ENCODE results near the gene CDH12.

CDH12 gene

DNA sequence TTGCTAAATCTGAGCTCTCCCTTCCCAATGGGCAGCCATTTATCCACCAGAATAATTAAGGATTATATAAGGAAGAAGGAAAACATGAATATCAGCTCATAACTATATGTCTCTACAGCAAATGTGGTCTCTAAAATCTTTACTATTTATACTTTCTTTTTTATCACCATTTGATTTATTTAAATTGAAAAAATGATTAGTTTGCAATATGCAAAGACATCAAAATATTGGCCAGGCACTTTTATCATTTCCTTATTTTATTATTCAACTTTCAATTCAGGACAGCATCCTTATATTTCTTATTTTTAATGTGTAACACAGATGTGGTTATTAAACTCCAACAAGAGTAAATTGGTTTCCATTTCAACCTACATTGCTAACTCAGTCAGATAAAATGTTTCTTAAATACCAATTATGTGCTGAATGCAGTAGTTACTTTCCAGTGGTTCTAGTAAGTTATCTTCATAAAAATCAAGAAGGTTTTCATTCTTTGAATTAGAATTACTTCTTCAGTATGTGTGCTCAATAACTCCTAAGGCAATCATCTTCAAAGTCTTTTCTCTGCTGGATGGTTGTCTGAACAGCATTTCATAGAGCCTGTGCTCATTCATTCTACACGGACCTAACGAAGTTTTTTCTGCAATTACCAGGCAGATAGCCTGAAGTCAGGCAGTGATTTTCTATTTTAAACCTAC is 1148.0 kb downstream of the CDH12 start:
- no peak for DNase-seq (ENCODE audit: low read depth)
- TF ChIP-seq, protein P1, sequence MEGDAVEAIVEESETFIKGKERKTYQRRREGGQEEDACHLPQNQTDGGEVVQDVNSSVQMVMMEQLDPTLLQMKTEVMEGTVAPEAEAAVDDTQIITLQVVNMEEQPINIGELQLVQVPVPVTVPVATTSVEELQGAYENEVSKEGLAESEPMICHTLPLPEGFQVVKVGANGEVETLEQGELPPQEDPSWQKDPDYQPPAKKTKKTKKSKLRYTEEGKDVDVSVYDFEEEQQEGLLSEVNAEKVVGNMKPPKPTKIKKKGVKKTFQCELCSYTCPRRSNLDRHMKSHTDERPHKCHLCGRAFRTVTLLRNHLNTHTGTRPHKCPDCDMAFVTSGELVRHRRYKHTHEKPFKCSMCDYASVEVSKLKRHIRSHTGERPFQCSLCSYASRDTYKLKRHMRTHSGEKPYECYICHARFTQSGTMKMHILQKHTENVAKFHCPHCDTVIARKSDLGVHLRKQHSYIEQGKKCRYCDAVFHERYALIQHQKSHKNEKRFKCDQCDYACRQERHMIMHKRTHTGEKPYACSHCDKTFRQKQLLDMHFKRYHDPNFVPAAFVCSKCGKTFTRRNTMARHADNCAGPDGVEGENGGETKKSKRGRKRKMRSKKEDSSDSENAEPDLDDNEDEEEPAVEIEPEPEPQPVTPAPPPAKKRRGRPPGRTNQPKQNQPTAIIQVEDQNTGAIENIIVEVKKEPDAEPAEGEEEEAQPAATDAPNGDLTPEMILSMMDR (IDR thresholded peaks at IDR 0.05; ENCODE audit: insufficient read depth, low read depth, low read length, missing control alignments) = no peak
- no peak overlapping the region for H3K4me3 ChIP-seq (ENCODE audit: low read depth, low read length)

DNA sequence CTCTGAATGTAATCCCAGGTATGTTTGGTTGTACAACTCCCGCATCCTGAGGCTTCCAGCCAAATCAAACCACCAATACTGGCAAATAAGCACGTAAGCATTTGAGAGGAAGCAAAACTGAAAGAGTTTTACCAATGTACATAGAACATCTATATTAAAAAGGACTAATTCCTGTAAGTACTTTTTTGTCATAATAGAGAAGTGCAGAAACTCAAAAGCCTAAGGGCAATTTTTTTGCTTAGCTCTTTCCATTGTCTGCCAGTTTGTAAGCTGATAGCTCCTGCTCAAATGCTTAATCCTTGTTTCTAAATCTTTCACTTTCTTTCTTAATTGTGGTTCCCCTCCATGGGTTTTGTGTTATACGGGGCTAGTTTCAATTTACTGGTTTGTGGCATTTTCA is 1151.8 kb downstream of the CDH12 start:
- TF ChIP-seq, protein P1 (IDR thresholded peaks at IDR 0.05; ENCODE audit: insufficient read depth, low read depth, low read length, missing control alignments) = no peak
- DNase-seq (ENCODE audit: low read depth) = no peak
- H3K4me3 ChIP-seq (ENCODE audit: low read depth, low read length) = no peak overlapping the region; the same call in 1 of the 2 replicates
